Measurements from ENCODE around the gene CRISP3. TPM values are rescaled to one million over a fixed set of nuclear protein-coding genes. Genes with fewer than 3 reads are reported as not detected.
"Not testable (repeated sequence)": the region's sequence is repeated elsewhere in the genome, so short reads cannot be mapped to it uniquely, and the experiment has no call there.

Gene CRISP3, protein sequence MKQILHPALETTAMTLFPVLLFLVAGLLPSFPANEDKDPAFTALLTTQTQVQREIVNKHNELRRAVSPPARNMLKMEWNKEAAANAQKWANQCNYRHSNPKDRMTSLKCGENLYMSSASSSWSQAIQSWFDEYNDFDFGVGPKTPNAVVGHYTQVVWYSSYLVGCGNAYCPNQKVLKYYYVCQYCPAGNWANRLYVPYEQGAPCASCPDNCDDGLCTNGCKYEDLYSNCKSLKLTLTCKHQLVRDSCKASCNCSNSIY
- total RNA-seq = 8.1 TPM

DNA sequence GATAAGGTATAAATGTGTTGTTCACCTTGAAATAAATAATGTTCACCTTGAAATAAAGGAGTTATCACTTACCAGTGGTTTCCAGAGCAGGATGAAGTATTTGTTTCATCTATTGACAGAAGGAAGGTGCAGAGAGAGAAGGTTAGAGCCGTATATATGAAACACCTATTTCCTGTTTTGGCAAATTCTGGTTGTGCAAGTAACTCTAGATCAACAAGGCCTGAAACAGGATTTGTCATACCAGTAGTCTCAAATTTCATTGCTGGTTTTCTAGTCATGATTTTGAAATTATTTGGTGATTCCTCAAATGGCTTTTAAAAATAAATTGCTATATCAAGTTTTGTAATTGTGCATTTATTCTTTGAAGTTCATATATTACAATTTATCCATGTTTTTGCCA is at the start of gene CRISP3:
Gene CRISP3, minus strand, starts transcription at position 130 of the 400 bp plus-strand sequence. Its CDS starts 21 bp downstream, at position 109.
- ATAC-seq = peak; percentile 70

DNA sequence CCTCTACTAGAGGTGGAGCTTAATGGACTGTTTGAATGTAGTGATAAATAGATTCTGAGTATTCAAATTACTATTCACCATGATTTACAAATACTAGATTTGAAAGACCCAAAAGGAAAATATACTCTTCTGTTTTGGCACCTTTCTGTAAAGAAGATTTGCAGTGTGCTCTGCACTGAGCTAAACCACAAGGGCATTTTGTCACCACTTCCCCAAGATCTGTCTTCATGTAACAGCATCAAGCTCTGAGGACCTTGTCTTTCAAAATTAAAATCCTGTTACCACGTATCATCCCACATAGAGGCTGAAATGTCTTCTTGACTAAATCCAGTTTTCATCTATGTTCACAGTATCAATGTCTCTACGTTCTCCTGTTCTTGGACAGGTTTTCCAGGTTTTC is 46.2 kb upstream of the CRISP3 start:
- no peak for ATAC-seq

DNA sequence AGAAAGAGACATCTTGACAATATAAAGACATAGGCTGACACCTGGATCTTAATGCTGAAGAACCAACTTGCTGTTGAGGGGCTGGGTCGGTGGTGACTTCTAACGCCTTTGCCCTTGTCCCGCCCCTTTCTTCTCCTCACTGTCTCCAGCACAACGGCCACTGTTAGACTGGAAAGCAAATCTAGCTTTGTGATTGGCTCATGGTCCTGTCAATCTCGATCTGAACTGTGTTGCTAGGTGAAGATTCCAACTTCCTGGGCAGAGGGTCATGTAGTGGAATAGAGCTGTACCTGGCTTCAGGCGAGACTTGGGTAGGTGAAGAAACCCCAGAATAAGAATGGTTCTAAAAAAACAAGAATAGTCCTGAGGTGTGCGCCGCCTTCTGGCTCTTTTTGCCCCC is 43.0 kb upstream of the CRISP3 start, which contains the start of gene PGK2:
Gene PGK2, minus strand, starts transcription at position 110 of the 400 bp plus-strand sequence. Its CDS starts 98 bp downstream, at position 12.
- no peak for ATAC-seq

DNA sequence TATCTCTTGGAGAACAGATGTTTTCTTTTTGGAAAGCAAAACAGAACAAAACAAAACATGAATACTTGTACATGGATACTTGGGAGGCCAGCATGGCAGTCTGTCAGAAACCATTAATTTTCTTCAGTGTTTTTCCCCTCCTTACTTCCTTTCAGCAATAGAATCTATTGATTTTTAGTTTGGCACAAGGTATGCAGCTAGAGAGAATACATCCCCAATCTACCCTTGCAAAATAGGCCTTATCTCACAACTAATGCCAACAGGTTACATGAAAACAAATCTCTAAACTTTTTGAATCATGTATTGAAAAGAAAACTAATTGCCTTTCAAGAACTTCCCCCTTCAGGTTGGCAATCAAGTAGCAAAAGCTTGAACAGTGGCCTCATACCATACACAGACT is 40.1 kb upstream of the CRISP3 start:
- ATAC-seq = no peak

DNA sequence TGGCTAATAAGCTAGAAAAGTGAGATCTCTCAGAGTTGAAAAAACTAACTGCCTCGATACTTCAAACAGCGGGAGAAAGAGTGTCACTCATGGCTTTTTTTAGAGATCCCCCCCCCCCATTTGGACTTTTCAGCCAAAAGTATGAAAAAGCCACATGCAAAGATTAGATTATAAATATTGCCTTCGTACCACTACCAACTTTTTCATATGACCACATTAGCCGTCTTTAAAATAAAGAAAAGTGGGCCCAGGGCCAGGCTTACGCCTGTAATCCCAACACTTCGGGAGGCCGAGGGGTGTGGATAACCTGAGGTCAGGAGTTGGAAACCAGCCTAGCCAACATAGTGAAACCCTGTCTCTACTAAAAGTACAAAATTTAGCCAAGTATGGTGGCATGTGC is 38.5 kb upstream of the CRISP3 start:
- ATAC-seq = no peak

DNA sequence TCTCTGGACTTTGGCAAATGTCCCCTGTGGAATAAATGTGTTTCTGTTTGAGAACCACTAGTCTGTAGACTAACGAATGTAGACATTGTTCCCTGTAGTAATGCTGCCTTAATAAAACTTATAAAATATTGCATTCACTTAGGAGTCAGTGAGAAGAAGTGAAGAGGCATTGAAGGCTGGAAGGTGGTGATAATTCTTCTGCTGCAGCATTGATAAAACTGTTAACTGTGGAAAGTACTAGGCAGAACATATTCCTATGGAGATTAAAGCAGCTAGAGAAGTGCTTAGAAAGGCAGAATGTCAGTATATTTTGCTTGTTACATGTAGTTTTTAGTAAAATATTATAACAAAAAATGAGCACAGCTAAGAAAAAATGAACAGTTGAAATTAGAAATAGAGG is 38.1 kb upstream of the CRISP3 start:
- no peak for ATAC-seq

DNA sequence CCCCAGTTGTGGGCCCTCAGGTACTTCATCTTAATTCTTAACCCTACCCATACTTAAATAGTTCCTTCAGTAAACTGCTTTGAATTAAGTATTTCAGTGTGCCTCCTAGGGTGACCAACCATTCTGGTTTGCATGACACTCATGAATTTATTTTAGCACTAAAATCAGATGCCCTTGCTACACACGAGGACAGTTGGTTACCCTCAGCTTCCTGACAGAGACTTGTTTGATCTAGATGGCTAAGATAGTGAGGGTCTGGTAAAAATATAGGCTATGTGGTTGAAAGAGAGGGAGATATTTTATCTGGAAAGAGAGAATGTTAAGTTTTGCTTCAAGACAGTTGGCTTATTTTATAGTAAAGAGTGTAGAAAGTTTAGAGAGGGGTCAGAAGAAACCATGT is 32.3 kb upstream of the CRISP3 start:
- no peak for ATAC-seq

DNA sequence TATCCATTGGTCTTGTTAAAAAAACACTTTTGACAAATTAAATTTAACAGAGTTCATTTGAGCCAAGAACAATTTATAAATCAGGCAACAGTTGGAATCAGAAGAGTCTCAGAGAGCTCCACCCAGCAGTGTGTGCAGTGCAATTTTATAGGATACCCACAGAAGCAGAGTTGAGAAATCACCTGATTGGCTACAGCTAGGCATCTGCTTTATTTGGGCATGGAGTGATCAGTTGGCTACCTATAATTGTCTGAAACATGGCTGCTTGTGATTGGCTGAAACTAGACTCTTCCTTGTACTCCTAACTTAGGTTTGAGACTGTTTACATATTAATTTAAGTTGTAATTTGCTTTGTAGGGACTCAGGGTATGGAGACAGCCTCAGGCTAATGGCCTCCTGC is 30.9 kb upstream of the CRISP3 start:
- no peak for ATAC-seq

DNA sequence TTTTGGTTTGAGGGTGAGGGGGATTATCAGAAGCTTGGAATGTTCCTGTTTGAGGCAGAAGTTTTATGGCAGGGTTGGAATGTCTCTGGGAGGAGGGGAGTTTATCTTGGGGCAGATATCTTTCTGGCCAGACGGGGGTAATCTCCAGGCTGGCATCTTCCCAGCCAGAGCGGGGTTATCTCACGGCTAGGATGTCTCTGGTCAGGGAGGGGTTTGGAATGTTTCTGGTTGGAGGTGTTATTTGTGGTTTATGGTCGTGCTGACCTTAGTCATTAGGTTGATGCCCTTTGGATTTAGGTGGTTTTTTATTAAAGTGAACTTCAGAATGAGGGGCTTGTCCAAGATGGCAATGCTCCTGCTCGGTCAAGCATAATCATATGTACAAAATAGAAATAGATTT is 28.1 kb upstream of the CRISP3 start:
- ATAC-seq = no peak

DNA sequence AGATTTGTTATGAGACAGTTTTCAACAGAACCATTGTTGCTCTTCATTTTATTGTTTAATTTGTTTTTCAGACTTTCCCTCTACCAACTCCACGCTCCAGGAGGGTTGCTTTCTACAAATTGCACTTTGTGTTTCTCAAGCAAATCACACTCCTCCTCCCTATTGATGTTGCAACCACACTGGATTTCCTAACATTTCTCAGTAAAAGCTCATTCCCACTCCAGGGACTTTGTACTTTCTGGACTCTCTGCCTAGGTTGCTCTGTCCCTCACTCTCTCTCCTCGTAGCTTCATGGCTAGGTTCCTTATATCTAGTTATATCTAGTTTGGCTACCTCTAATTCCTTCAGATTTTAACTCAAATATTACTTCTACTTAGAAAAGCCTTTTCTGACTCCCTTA is 22.6 kb upstream of the CRISP3 start:
- no peak for ATAC-seq

DNA sequence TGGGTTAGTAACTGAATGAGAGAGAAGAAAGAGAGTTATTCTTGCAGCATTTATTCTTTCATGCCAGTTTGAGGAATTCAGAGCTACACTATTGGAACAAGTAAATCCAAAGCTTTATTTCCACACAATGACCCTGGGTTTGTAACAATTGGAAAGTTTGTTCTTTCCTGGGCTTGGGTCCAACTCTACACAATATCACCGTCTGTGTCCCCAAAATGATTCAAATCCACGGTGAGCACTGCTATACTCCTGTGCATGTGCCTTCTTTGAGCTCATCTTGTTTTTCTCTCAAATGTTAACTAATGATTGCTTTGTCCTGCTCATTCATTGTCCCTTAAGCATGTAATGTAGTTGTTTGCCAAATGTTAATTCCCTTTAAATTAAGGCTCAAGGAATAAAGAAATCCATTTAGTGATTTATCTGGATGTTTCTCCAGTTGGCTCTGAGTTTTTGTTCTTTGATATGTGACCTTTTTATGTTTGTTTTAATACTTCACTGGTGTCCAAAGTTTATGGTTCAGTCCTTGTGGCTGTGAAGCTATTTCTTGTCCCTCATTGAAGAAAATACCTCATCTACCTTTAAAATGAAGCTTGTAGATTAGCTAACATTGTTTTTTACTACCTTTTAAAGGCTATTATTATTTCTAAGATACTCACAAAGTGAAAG is 20.5 kb upstream of the CRISP3 start:
- no peak for ATAC-seq

DNA sequence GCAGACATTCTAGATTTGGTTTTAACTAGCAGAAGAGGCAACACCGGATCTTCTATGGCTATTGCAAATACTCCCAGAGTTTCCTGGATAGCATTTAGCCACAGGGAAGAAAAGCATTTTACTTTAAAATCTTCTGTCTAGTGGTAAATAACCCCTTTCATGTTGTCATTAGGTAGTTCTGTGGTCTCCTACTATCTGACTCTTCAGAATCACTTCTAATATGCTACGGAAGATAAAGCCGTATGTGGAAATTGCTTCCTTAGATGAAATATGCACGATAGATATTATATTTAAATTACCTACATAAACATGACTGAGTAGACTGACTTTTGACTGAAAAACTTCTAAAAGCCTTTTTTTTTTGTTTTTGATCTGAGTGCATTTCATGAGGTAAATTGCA is 759 bp downstream of the CRISP3 start:
- no peak for ATAC-seq

DNA sequence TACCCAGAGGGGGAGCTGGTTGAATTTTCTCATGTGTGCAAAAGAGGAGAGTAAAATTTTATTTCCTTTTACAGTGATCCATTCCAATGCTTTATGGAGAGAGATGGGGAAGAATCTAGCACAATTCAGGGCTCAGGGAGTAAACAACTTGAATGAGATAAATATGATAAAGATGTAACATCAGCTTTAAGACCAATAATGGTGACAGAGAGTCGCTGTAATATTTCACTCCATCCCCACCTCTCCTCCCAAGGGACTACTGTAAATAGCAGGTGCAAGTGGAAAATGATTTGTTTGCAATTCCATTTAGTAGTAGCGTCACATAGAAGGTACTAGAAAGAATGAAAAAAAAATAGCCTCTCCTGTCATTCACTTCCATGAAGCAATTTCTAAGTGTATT is 4.8 kb downstream of the CRISP3 start:
- ATAC-seq = no peak

DNA sequence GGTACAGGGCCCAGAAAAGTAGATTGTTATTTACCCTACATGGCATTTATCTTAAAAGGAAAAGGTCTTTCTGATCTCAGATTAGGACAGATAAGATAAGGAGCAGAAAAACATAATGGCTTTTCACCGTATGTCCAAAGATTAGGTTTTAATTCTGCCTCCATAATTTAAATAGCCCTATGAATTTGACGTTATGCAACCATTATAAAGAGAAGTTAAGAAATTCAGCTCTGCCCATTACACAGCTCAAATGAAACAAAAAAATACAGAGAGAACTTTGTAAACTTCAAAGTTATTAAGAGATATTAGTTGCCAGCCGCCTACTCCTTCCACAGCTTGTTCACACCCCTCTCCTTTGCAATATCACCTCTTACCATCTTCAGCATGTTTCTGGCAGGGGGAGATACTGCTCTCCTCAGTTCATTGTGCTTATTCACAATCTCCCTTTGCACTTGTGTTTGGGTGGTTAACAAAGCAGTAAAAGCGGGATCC is 8.1 kb downstream of the CRISP3 start:
- ATAC-seq = no peak

DNA sequence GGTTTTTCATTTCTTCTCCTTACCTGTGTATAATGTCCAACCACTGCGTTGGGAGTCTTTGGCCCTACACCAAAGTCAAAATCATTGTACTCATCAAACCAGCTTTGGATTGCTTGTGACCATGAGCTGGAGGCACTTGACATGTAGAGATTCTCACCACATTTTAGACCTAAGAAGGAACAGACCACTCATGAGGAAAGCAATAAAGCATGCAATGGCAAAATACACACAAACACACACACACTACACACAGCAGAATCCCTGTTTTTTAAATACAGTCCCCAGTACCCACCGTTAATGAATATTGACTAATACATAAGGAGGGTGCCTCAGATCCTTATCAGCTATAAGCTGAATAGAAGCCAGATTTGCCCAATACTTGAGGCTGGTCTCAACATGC is 10.5 kb downstream of the CRISP3 start:
- ATAC-seq = no peak

DNA sequence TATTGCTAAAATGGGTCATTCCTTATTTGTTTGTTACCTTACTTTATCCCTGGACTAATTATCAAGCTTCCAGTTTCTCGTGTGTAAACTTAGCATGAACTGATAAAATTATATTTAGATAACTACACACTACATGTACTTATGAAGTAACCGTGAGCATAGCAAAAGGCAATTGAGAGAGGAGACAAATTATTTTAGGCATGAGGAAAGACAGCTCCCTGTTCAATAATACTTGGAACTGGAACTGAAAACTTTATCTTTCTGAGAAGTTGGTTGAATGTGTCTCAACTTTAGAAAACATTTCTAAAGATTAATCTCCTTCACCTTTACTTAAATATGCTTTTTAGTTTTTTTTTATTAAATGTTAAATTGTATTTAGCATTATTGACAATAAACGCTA is 11.4 kb downstream of the CRISP3 start:
- no peak for ATAC-seq

DNA sequence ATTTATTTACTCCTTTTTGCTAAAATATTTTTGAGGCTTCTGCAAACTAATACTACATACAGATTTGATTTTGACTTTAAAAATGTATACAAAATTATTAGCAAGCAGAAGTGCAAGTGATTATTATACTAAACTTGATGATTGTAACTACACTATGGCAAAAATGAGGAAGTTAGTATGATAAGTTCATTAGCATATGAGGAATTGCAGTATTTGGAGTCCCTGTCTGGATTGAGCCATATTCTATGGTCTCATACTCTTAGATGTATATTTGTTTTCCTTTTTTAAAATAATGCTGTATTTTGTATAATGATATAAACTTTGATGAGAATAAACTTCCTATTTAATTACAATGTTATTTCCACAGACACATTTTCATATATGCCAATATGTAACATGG is 13.9 kb downstream of the CRISP3 start:
- no peak for ATAC-seq

DNA sequence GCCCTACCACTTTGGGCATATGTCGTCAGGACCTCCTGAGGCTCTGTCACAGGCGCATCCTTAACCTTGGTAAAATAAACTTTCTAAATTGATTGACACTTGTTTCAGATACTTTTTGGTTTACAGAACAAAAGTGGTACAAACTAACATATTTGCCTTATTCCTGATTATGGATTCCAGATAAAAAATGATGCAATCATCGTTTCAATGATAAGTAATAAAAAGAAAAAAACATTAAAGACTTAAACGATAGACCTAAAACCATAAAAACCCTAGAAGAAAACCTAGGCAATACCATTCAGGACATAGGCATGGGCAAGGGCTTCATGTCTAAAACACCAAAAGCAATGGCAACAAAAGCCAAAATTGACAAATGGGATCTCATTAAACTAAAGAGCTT is 20.3 kb downstream of the CRISP3 start:
- ATAC-seq = not testable (repeated sequence)

DNA sequence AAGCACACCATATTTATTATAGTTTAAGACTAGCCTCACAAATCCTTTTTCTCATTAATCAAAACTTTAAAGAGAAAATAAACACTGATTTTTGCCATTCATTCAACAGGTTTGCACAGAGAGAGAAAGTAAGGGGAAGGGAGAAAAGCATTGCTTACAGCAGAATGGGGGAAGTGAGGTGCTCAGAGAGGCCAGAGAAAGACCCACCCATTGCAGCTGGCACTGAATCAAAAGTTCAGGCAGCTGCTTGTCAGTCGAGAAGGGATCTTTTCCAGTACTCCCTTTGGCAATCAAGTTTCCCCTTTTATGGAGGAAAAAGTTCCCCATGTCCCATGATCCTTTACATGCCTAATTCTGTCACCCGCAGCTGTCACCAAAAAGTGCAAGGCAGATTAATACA is 22.9 kb downstream of the CRISP3 start:
- ATAC-seq = no peak

DNA sequence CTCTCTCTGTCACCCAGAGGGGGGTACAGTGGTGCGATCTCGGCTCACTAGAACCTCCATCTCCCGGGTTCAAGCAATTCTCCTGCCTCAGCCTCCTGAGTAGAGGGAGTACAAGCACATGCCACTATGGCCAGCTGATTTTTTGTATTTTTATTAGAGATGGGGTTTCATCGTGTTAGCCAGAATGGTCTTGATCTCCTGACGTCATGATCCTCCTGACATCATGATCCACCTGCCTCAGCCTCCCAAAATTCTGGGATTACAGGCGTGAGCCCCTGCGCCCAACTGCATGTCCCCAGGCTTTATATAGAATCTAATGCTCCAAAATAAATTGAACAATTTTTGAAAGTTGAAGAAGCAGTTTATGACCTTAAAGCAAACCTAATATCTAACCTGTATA is 23.8 kb downstream of the CRISP3 start:
- no peak for ATAC-seq

DNA sequence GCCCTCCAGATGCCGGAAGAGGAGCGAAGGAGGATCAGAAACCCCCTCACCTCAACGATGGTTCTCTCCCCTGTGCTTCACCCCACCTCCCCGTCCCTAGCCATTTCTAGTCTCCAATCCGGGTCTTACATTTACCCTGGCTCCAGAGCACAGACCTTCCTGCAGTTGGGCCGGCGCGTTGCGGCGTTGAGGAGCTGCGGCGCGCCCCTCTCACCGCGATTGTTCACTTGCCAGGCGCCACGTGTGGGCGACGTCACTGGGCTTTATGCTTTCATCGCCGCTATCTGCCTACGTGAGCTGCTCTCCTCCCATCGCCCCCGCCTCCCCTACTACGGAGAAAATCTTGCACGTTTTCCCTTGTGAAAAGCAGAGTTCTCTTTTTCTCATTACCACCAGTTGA is 30.8 kb downstream of the CRISP3 start, which contains the start of gene CRISP2:
Gene CRISP2, minus strand, starts transcription at position 198 of the 400 bp plus-strand sequence. CDS start 4,347 bp downstream, outside the sequence.
- no peak for ATAC-seq

DNA sequence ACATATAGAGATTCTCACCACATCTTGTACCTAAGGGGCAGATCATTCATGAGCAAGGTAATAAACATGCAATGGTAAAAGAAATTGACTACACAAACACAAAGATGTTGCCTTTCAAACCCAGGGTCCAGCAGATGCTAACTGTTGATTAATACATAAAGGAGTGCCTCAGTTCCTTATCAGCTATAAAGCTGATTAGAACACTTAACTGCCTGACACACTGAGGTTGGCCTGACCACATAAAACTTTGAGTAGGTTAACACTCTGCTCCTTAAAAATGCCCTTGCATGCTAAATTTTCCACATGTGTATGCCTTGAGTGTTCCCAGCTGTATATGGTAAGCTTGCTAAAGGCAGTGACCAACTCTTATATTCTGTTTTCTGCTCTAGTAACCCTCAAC is 45.7 kb downstream of the CRISP3 start:
- no peak for ATAC-seq

DNA sequence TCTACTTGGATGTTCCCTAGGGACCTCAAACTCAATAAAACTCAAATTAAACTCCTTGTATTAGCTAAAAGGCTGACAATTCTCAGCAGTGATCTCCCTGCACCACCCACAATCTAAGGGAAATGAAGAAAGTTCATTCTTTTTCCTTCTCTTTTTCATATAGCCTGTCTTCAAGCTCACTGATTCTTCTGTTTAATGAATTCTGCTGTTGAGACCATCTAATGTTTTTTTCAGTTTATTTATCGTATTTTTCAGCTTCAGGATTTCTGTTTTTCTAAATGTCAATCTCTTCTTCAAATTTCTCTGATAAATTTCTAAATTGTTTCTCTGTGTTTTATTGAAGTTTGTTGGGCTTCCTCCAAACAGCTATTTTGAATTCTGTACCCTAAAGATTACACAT is 50.7 kb downstream of the CRISP3 start:
- no peak for ATAC-seq

DNA sequence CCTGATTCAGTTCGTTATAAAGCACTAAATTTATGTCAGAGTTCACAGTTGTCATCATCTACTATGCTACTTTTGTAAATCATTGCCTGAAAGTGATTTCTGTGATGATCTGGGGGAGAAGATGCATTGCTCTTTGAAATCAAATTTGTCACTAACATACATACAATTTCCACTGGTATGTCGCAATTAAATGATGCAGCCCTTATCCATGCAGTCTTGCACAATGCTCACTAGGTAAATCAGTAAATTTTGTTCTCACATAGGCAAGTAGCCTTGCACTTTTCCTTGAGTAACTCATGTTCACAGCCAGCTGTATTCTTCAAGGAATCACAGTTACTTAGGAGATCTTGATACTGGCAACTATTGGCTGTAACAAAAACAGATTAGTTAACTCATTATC is 51.7 kb downstream of the CRISP3 start:
- ATAC-seq = no peak

Measured in esophagus mucosa (tissue), 1 donor.